H1 (cell line): ENCODE data around the gene GPRC6A. TPM values are rescaled to one million over a fixed set of nuclear protein-coding genes. Genes with fewer than 3 reads are reported as not detected.

Experiments used
- TBP ChIP-seq: IDR thresholded peaks from 2 replicates; pipeline ENCODE4 v1.6.1; 2011; ENCODE audit warnings: low read depth, low read length, improper control_type of control experiment
- polyA plus RNA-seq, 7 experiments: library from polyadenylated mRNA; depleted of rRNA in 3 of 7; stranded (reverse) in 5 of 7; unstranded in 2 of 7; fragments of >200 nt in 5 of 7; fragments of 200-250 nt in 2 of 7; gene quantifications; 1 replicate in 5 of 7; 2 replicates in 1 of 7; 4 replicates in 1 of 7; pipeline versions ENCODE4 v1.2.1 to v1.2.3, GENCODE V29; 2011 to 2013; ENCODE audit warnings: missing spikeins in 2 of 7, mixed read lengths in 2 of 7
- total RNA-seq: library from RNA; stranded (reverse); fragmentation: NEBNext Ultra II Directional; extraction: Animal tissue kit (Norgen Biotek cat#: 25700); gene quantifications from 2 replicates; pipeline ENCODE4 v1.2.1, GENCODE V29; 2021
- TF ChIP-seq, protein P1 (sequence below): fragments of 300-600 bp; sonication (generic); IDR thresholded peaks from 2 replicates; pipeline ENCODE4 v1.7.1; 2012; ENCODE audit warnings: low read length, moderate library complexity, mild to moderate bottlenecking, inconsistent platforms; ENCODE audit not compliant: insufficient replicate concordance

GPRC6A gene
- total and polyA plus RNA-seq, 2 of the 8 experiments (the other 6 are each of a cell fraction or from before 2014, with no cell fraction given): 0.09 to 0.22 TPM

DNA sequence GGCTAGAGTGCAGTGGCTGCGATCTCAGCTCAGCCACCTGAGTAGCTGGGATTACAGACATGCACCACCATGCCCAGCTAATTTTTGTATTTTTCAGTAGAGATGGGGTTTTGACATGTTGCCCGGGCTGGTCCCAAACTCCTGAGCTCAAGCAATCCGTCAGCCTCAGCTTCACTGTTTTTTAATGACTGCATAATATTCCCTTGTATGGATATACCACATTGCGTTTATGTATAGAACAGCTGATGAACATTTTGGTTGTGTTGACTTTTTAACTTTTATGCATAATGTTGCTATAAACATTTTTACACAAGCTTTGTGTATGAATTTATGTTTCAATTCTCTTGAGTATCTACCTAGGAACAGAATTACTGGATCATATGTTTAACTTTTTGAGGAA lies 43.9 kb upstream of the GPRC6A start (continued):
- TF ChIP-seq, protein P1, sequence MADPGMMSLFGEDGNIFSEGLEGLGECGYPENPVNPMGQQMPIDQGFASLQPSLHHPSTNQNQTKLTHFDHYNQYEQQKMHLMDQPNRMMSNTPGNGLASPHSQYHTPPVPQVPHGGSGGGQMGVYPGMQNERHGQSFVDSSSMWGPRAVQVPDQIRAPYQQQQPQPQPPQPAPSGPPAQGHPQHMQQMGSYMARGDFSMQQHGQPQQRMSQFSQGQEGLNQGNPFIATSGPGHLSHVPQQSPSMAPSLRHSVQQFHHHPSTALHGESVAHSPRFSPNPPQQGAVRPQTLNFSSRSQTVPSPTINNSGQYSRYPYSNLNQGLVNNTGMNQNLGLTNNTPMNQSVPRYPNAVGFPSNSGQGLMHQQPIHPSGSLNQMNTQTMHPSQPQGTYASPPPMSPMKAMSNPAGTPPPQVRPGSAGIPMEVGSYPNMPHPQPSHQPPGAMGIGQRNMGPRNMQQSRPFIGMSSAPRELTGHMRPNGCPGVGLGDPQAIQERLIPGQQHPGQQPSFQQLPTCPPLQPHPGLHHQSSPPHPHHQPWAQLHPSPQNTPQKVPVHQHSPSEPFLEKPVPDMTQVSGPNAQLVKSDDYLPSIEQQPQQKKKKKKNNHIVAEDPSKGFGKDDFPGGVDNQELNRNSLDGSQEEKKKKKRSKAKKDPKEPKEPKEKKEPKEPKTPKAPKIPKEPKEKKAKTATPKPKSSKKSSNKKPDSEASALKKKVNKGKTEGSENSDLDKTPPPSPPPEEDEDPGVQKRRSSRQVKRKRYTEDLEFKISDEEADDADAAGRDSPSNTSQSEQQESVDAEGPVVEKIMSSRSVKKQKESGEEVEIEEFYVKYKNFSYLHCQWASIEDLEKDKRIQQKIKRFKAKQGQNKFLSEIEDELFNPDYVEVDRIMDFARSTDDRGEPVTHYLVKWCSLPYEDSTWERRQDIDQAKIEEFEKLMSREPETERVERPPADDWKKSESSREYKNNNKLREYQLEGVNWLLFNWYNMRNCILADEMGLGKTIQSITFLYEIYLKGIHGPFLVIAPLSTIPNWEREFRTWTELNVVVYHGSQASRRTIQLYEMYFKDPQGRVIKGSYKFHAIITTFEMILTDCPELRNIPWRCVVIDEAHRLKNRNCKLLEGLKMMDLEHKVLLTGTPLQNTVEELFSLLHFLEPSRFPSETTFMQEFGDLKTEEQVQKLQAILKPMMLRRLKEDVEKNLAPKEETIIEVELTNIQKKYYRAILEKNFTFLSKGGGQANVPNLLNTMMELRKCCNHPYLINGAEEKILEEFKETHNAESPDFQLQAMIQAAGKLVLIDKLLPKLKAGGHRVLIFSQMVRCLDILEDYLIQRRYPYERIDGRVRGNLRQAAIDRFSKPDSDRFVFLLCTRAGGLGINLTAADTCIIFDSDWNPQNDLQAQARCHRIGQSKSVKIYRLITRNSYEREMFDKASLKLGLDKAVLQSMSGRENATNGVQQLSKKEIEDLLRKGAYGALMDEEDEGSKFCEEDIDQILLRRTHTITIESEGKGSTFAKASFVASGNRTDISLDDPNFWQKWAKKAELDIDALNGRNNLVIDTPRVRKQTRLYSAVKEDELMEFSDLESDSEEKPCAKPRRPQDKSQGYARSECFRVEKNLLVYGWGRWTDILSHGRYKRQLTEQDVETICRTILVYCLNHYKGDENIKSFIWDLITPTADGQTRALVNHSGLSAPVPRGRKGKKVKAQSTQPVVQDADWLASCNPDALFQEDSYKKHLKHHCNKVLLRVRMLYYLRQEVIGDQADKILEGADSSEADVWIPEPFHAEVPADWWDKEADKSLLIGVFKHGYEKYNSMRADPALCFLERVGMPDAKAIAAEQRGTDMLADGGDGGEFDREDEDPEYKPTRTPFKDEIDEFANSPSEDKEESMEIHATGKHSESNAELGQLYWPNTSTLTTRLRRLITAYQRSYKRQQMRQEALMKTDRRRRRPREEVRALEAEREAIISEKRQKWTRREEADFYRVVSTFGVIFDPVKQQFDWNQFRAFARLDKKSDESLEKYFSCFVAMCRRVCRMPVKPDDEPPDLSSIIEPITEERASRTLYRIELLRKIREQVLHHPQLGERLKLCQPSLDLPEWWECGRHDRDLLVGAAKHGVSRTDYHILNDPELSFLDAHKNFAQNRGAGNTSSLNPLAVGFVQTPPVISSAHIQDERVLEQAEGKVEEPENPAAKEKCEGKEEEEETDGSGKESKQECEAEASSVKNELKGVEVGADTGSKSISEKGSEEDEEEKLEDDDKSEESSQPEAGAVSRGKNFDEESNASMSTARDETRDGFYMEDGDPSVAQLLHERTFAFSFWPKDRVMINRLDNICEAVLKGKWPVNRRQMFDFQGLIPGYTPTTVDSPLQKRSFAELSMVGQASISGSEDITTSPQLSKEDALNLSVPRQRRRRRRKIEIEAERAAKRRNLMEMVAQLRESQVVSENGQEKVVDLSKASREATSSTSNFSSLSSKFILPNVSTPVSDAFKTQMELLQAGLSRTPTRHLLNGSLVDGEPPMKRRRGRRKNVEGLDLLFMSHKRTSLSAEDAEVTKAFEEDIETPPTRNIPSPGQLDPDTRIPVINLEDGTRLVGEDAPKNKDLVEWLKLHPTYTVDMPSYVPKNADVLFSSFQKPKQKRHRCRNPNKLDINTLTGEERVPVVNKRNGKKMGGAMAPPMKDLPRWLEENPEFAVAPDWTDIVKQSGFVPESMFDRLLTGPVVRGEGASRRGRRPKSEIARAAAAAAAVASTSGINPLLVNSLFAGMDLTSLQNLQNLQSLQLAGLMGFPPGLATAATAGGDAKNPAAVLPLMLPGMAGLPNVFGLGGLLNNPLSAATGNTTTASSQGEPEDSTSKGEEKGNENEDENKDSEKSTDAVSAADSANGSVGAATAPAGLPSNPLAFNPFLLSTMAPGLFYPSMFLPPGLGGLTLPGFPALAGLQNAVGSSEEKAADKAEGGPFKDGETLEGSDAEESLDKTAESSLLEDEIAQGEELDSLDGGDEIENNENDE: no peak
- TF ChIP-seq TBP: no peak
